Neural progenitor cell (in vitro differentiated cells): Measurements from ENCODE around the gene TNRC6C.

ENCODE experiments used
- CTCF ChIP-seq: fragments of 200-600 bp; sonication (generic); IDR thresholded peaks from 2 replicates; pipeline ENCODE4 v1.5.1; 2017; ENCODE audit warnings: antibody characterized with exemption, mild to moderate bottlenecking
- EZH2 ChIP-seq: fragments of 200-600 bp; sonication (generic); IDR thresholded peaks from 2 replicates; pipeline ENCODE4 v1.6.1; 2017; ENCODE audit warnings: antibody characterized with exemption, mild to moderate bottlenecking, moderate library complexity

GRCh38 chr17:78105101-78105500, 146.6 kb downstream of the TNRC6C start:
- TF ChIP-seq CTCF (no peak), EZH2 (no peak)
